ENCODE results near the gene LACTB.

LACTB gene

DNA sequence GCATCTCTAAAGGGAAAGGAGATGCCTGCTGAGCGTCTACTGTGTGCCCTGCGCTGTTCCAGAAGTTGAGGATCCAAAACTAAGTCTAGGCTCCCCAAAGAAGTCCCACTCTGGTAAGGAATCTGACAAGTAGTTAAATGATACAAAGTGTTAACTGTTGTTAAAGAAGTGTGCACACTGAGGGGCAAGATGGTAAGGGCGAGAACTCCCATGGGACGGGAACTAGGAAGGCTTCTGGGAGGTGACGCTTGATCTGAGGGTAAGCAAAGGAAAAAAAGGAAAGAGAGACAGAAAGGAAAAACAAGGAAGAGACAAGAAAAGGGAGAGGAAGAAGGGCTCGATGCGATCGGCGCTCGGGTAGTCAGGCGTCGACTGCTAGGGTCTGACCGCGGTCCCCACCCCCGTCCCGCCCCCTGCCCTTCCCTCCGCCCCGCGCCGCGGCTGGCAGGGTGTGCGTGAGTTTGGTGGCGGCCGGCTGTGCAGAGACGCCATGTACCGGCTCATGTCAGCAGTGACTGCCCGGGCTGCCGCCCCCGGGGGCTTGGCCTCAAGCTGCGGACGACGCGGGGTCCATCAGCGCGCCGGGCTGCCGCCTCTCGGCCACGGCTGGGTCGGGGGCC is at the start of gene LACTB:
Gene LACTB, plus strand, starts transcription at position 480 of the 620 bp plus-strand sequence. Its CDS starts 11 bp downstream, at position 491.
- DNase-seq (ENCODE audit: low read depth): peak; percentile 55

DNA sequence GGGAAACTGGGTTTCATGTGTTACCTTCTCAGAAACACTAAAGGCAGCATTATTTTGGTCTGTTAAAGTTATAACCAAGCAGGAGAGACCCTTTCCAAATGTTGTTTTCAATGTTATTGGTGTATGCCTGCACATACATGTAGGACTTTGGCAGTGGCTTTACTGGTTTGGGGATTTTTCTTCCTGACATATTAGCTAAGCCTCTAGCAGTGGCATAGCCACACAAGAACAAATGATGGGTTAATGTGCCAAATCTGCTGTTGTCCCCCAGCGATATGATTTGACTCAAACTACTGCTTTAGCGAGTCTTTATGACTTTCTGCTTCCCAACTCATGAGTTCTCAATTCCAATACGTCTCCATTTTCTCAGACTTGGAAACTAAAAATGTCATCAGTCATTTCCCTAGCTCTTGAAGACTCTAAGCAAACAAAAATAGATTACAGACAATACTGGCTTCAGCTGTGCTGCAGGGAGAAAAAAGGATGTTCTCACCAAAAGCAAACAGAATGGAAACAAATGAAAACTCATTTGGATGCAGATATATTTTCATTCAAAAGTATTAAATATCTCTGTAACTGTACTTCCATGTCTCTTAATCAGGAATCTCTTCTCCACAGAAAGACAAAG is 49.5 kb upstream of the LACTB start:
- DNase-seq (ENCODE audit: low read depth): no peak

DNA sequence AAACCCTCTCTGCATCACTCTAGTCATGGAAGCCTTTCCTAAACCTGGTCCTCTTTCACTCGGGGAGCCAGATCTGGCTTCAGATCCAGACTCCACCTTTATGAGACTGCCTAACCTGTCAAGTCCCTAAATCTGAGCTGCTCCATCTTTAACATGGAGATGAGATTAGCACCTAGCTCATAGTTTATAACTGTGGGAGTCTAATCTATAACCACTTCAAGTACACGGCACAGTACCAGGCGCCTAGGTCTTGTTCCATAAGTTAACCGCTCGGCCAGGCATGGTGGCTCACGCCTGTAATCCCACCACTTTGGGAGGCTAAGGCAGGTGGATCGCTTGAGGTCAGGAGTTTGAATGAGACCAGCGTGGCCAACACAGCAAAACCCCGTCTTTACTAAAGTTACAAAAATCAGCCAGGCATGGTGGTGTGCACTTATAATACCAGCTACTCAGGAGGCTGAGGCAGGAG is 48.8 kb upstream of the LACTB start:
- no peak for DNase-seq (ENCODE audit: low read depth)

DNA sequence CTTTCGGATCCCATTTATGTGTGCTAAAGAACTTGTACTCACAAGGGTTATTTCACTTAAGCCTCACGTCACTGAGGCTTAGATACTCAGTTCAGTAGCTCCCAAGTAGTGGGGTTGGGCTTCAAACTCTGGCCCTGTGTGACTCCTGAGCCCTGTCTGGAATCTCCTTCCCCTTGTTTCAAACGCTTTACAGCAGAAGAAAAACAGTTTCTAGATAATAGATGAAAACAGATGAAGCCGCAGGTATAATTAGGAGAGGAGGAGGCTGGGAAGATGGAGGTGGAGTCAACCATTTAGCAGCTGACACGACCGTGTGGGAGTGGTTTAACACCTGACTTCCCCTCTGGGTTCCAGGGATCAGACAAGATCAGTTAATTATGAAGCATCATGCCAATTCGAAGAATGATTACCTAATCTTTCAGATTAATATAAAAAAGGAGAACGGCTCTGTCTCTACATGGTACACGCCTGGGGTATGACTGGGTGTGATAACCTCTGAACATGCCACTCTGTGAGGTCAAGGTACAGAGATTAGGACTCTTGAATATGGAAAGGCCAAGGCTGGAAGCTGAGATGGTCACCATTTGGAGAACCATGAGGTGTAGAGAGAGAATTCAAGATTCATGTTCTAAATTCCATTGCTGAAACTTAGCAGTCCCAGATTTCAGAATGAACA is 48.0 kb upstream of the LACTB start:
- no peak for DNase-seq (ENCODE audit: low read depth)

DNA sequence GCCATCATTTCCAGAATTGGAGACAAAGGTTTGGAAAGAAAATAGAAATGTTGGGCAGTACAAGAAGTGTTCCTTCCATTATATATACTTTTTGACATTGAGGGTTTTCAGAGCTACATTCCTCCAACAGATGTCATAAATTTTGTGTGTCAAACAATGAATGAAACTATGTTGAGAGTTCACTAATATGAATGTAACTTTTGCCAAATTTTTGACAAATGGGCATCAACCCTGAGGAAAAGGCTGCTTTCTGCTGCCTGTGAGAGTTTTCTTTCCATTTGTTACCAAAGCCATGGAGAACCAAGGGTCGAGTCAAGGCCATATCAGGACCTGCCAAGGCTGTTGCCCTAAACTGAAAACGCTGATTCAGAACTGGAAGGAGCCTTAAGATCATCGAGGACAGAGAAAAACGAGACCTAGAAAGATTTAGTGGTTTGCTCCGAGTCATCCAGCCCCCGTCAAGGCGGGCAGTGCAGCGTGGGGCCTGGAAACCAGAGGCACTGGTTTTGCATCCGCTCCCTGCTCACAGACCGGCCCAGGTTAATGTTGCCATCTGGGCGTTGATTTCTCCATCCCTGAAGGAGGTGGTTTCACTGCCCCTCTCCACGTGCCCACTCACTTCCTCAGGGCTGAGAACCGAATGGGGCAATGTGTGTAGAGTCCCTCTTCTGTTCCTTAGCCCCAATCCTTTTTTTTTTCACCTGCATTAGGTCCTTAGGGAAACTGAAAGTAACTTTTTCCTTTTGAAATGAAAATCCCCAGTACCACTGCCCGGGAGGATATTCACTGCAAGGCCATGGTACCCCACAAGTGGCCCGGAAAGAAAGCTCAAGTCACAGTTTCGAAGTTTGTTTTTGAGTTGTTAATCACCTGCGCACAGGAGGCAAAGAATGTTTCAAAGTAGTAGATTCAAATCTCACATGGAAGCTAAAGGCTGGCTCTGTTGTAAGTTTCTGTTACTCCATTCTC is 46.4 kb upstream of the LACTB start:
- DNase-seq (ENCODE audit: low read depth): no peak

DNA sequence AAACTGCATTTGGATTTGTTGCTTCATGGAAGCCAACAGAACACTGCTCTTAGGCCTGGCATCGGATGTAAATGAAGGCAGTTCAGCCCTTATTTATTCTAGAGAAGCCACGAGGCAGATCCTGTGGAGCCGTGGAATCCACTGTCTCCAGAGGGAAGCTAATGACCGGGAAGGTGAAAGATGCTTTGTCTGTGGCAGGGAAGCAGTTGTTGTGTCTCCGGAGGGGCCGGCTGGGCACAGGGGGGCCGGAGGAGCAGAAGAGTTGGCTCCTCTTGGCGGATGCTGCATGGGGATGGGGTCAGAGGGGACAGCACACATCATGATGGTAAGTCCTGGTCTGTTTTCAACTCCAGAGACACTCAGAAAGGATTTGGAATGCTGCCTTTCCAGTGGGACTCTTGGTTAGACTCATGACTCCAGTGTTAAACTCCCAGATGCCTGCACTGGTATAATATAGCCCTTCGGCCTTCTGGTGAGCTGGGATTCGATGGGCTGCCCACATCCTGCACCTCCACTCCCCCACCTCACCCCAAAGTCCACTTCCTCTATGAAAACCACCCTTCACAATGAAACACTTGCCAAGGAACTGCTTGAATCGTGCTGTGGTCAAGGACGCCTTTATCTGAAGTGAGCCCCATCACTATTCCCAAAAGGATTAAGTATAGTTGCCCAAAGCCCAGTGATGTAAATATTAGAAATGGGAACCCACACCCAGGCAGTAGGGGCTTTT is 45.5 kb upstream of the LACTB start:
- no peak for DNase-seq (ENCODE audit: low read depth)

DNA sequence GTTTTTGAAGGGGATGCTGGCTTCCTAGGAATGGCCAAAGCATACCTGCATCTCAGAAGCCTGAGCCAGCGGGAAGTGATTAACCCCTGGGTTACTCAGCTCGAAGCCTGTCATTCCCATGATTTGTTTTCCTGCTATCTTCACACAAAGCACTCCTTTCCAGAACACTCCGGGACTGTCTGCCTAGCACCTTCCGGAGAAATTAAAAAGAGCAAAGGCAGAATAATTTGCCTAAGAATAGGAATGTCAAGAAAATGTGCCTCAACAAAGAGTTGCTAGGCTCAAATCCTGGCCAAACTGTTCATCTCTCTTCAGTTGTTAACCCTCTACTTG is 45.0 kb upstream of the LACTB start:
- no peak for DNase-seq (ENCODE audit: low read depth)

- no peak for DNase-seq (ENCODE audit: low read depth)
Observed at GRCh38 chr15:63077952-63078351, 43.7 kb upstream of the LACTB start.

GRCh38 chr15:63079947-63080626 is 41.6 kb upstream of the LACTB start:
- no peak for DNase-seq (ENCODE audit: low read depth)

DNA sequence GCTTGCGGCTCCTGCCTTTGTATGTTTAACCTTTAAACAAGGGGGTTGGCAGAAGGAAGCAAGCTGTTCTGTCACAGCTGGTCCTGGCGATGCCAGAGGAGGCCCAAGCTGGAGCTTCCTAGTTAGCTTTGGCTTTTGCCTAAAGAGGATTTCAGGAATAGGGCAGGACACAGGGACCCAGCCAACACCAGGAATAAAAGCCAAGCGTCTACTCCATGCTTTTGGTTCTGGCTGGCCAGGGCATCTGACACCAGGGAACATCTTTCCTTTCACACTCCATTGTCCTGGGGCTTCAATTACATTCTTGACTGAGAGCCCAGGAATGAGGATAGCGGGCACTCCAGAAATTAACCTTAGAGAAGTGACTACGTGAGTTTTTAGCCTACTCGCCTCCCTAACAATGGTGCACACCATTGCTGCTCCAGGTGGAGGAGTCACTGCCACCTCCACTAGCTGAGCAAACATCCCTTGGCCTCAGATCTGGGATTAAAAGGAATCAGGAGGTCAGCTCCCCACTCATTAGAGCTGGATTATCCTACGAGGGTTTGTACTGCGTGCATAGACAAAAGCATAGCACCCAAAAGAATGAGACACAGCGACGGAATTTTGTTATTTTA is 40.9 kb upstream of the LACTB start:
- no peak for DNase-seq (ENCODE audit: low read depth)

GRCh38 chr15:63082366-63082765 is 39.3 kb upstream of the LACTB start:
- no peak for DNase-seq (ENCODE audit: low read depth)

DNA sequence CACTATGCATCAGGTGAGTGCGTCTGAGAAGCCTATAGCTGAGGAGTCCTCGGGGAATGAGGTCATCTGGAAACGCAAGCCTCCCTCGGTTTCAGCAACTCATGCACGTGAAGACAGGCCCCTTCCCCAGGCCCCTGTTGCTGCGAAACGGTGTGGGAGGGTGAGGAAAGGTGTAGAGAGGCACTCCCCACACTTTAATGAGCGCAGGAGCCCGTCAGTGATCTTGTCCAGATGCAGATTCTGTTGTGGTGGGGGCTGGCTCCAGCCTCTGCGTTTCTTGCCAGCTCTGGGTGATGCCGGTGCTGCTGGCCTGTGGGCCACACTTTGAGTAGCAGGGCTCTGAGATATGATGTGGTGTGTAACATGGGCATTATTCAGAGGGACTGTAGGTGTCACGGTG is 38.6 kb upstream of the LACTB start:
- DNase-seq (ENCODE audit: low read depth): no peak

DNA sequence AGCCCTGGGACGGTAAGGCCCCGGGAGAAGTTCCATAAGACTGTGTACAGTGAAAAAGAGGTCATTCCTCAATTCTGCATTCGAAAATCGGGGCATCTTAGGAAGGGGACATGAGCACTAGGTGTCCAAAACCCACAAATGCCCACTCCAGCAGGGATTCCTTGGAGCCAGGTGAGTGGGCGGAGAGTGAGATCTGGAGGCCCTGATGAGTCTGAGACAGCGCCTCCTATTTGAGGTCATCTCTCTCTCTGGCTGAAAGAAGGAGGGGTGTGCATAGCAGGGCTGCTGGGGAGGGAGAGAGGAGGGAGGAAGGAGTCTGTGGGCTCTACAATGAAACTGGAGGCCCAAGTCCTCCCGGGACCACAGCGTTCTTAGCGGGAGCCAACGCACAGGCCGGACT is 38.1 kb upstream of the LACTB start:
- DNase-seq (ENCODE audit: low read depth): no peak

- DNase-seq (ENCODE audit: low read depth): no peak
Observed at GRCh38 chr15:63084806-63085205, 36.9 kb upstream of the LACTB start.

DNA sequence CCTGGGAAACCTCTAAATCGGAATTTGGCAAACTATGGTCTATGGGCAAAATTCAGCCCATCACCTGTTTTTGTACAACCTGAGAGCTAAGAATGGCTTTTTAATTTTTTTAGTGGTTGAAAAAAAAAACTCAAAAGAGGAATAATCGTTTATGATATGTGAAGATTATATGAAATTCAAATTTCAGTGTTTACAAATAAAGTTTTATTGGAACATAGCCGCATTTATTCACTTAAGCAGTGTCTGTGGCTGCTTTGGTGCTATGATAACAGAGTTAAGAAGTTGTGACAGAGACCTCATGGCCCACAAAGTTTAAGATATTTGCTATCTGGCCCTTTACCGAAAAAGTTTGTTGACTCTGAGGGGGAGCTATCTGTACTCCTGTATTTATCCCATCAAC is 36.4 kb upstream of the LACTB start:
- DNase-seq (ENCODE audit: low read depth): no peak

DNA sequence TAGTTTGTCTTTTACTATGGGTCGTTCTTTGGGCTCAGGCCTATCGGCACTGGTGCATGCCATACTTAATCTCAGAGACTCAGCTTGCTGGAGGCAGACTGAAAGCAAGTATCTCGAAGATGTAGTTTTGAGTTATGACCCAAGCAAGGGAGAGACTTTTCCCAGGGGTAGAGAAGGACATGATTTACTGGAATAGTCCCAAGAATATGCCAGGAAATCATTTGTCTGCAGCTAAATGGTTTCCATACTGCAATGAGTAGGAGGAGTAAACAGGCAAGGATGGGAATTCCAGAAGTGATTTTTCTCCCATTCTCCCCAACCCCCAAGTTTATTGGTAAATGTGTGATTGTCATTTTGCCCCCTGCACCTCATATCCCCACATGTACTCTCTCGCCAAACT is 35.4 kb upstream of the LACTB start:
- no peak for DNase-seq (ENCODE audit: low read depth)

DNA sequence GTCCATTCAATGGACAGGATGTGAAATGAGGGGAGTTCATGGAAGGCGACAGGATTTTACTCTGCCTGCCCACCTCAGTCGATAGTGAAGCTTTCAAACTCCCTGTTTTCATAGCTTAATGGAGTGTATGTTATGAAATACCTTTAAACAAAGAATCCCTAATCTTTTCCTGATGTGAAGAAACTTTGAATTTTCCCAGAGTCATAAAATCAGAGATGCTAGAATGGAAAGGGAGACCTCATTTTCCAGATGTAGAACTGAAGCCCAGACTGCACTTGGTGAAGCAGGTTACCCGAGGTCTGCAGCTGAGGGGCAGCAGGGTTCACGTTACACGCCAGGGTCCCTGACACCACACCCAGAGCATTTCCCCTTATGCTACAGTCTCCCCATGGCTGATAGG is 34.7 kb upstream of the LACTB start:
- DNase-seq (ENCODE audit: low read depth): no peak

DNA sequence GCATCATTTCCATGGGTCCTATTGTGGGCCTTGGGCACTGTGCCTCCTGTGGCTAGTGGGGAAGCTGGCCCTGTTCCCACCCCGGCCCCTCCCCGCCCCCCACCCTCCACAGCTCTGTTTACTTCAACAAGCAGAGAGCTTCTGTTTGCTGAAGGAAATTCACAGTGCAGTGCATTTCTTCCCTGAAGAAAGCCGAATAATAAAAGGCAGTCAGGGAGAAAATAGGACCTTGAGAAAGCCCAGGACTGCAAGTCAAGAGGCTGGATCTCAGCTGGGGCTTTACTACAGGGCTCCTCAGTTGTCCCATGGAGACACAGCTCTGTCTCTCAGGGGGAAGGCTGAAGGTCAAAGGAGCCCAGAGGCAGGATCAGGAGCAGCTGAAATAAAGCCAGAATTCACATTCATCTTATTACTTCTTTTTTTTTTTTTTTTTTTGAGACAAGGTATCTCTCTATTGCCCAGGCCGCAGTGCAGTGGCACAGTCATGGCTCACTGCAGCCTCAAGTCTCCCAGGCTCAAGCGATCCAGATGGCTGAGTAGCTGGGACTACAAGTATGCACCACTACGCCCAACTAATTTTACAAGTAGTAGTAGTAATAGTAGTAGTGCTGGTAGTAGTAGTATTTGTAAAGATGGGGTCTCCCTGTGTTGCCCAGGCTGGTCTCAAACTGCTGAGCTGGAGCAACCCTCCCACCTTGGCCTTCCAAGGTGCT is 33.0 kb upstream of the LACTB start:
- DNase-seq (ENCODE audit: low read depth): no peak

DNA sequence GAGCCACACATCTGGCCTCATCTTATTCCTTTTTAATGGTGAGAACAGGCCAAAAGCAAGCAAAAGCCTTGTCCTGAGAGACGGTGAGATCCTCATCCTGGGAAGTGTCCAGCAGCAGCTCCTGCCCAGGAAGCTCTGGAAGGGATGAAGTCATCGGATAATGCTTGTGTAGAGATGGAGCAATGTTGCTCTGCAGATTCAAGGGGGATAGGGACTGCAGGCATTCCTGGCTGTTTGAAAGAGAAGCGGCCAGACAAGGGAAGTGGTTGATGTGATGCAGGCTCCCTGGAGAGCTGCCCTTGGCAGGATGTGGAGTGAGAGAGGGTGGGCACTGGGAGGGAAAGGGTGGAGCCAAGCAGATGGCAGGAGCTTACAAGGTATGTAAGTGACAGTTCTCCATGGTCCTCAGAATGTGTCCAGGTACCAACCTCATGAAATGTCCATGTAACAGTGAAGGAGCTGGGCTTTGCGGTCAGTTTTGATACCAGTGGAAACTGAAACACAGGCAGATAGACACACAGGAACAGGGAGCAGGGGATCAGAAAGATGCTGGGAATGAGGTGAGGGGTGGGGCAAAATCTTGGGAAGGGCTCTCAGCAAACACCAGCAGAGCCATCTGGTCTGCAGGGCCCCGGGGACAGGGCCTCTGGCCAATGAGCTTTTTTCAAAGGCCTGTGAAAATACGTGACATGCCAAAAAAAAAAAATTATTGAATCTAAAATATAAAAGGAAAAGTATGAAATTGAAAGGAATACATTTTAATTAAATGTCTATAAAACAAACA is 32.2 kb upstream of the LACTB start:
- no peak for DNase-seq (ENCODE audit: low read depth)
